Esophagus squamous epithelium (tissue), 4 donors: Measurements from ENCODE around the gene CTSW.

ENCODE experiments used
- CTCF ChIP-seq, 6 experiments: fragments of 450-650 bp in 4 of 6; fragments of 200-600 bp in 2 of 6; sonication (generic) in 2 of 6; IDR thresholded peaks; one replicate each; pipeline ENCODE4 v1.5.1; 2016 to 2019; ENCODE audit warnings: antibody characterized with exemption in 6 of 6, mild to moderate bottlenecking in 4 of 6, moderate library complexity in 4 of 6
- POLR2A ChIP-seq, 4 donors: fragments of 450-650 bp; IDR thresholded peaks; one replicate each; pipeline ENCODE4 v1.6.1; 2017; ENCODE audit warnings: antibody characterized with exemption in 4 of 4, mild to moderate bottlenecking in 4 of 4, moderate library complexity in 3 of 4

- TF ChIP-seq CTCF (IDR thresholded peaks at IDR 0.05), result no peak
- no peak for TF ChIP-seq POLR2A (IDR thresholded peaks at IDR 0.05)
Measured at GRCh38 chr11:65869643-65870306, 9.9 kb upstream of the CTSW start.
